GM13976 (cell line): Measurements from ENCODE around the gene HES6.

Source experiments
- DNase-seq: peaks from one replicate; pipeline ENCODE4 v3.0.0; 2012; ENCODE audit warnings: low spot score
- CTCF ChIP-seq: IDR thresholded peaks from 2 replicates; pipeline ENCODE4 v1.5.1; 2012; ENCODE audit warnings: borderline replicate concordance, mild to moderate bottlenecking; ENCODE audit not compliant: insufficient read depth; ENCODE audit errors: extremely low read depth, missing control alignments, control extremely low read depth
- in situ Hi-C: fragments of 300-500 bp; cut with MboI; formaldehyde crosslinking; loops from one replicate; pipeline ENCODE4 v1.12.0; 2022; ENCODE audit warnings: low sequenced_read_pairs, mixed read lengths, inconsistent platforms; ENCODE audit not compliant: unreplicated experiment

The HES6 gene

GRCh38 chr2:238264072-238264460 lies 24.2 kb upstream of the HES6 start:
- DNase-seq = no peak
- in situ Hi-C loops = no loop called here
- no peak for TF ChIP-seq CTCF

- in situ Hi-C loops = no loop called here
- DNase-seq = peak; percentile 86
- TF ChIP-seq CTCF = peak; percentile 69
Measured at GRCh38 chr2:238263204-238264071, 23.6 kb upstream of the HES6 start.

GRCh38 chr2:238262496-238263122 lies 22.8 kb upstream of the HES6 start:
- in situ Hi-C loops = no loop called here
- no peak for DNase-seq
- TF ChIP-seq CTCF = no peak

- no peak for TF ChIP-seq CTCF
- DNase-seq = no peak
- in situ Hi-C loops = no loop called here
Measured at GRCh38 chr2:238261718-238262375, 22.0 kb upstream of the HES6 start.

- in situ Hi-C loops = no loop called here
- no peak for DNase-seq
- no peak for TF ChIP-seq CTCF
Measured at GRCh38 chr2:238260883-238261282, 21.0 kb upstream of the HES6 start.
